ENCODE measurements around the gene UBQLN4.

Gene UBQLN4

GRCh38 chr1:156001021-156001661 is 52.5 kb downstream of the UBQLN4 start:
- no peaks in the 10 kb centered on the region for H3K27me3 ChIP-seq (ENCODE audit: insufficient read depth, low read length, poor library complexity)
- H3K4me3 ChIP-seq (ENCODE audit: low read depth in 1 of 2, low read length in 2 of 2) = no peak overlapping the region
- H3K4me1 ChIP-seq (ENCODE audit: insufficient read depth, low read length) = peaks cover 8% of the 10 kb centered on the region
- H3K9ac ChIP-seq (ENCODE audit: low read depth, low read length) = no peak overlapping the region
- DNase-seq (no peak), ATAC-seq (ENCODE audit: insufficient read depth, low read depth) (no peak)
- no peak for TF ChIP-seq EZH2 (IDR thresholded peaks at IDR 0.05; ENCODE audit: borderline replicate concordance, low read depth, low read length, severe bottlenecking)
- no peak for TF ChIP-seq CTCF (IDR thresholded peaks at IDR 0.05; ENCODE audit: borderline replicate concordance, extremely low read depth, low read length, poor library complexity, severe bottlenecking)
- no peaks in the 10 kb centered on the region for H3K36me3 ChIP-seq (ENCODE audit: insufficient read depth, low read length)
- no peaks in the 10 kb centered on the region for H3K79me2 ChIP-seq (ENCODE audit: insufficient read depth, low read length)
- no peaks in the 10 kb centered on the region for H4K20me1 ChIP-seq (ENCODE audit: insufficient read depth, low read length)
- H3K4me2 ChIP-seq (ENCODE audit: insufficient read depth, low read length) = no peak overlapping the region
- H3K27ac ChIP-seq (ENCODE audit: low read length) = no peak overlapping the region
- no peaks in the 10 kb centered on the region for H3K9me3 ChIP-seq (ENCODE audit: insufficient read depth, low read length, severe bottlenecking)
- H2AFZ ChIP-seq (ENCODE audit: low read depth, low read length) = no peak overlapping the region

- TF ChIP-seq CTCF (IDR thresholded peaks at IDR 0.05; ENCODE audit: borderline replicate concordance, extremely low read depth, low read length, poor library complexity, severe bottlenecking) (no peak), EZH2 (IDR thresholded peaks at IDR 0.05; ENCODE audit: borderline replicate concordance, low read depth, low read length, severe bottlenecking) (no peak)
- no peak overlapping the region for H3K4me2 ChIP-seq (ENCODE audit: insufficient read depth, low read length)
- H3K27me3 ChIP-seq (ENCODE audit: insufficient read depth, low read length, poor library complexity) = no peaks in the 10 kb centered on the region
- ATAC-seq (ENCODE audit: insufficient read depth, low read depth) = no peak
- H3K79me2 ChIP-seq (ENCODE audit: insufficient read depth, low read length) = no peaks in the 10 kb centered on the region
- no peak overlapping the region for H3K4me3 ChIP-seq (ENCODE audit: low read depth in 1 of 2, low read length in 2 of 2)
- no peaks in the 10 kb centered on the region for H3K9me3 ChIP-seq (ENCODE audit: insufficient read depth, low read length, severe bottlenecking)
- no peak overlapping the region for H3K9ac ChIP-seq (ENCODE audit: low read depth, low read length)
- no peak overlapping the region for H2AFZ ChIP-seq (ENCODE audit: low read depth, low read length)
- no peaks in the 10 kb centered on the region for H3K36me3 ChIP-seq (ENCODE audit: insufficient read depth, low read length)
- peaks cover 3% of the 10 kb centered on the region for H3K4me1 ChIP-seq (ENCODE audit: insufficient read depth, low read length)
- H4K20me1 ChIP-seq (ENCODE audit: insufficient read depth, low read length) = no peaks in the 10 kb centered on the region
- no peak for DNase-seq
- no peak overlapping the region for H3K27ac ChIP-seq (ENCODE audit: low read length)
Observed at GRCh38 chr1:155999964-156000363, 53.6 kb downstream of the UBQLN4 start.

GRCh38 chr1:155996166-155996565 is 57.4 kb downstream of the UBQLN4 start:
- no peak for ATAC-seq (ENCODE audit: insufficient read depth, low read depth)
- H3K4me2 ChIP-seq (ENCODE audit: insufficient read depth, low read length) = no peak overlapping the region
- no peak for TF ChIP-seq CTCF (IDR thresholded peaks at IDR 0.05; ENCODE audit: borderline replicate concordance, extremely low read depth, low read length, poor library complexity, severe bottlenecking)
- TF ChIP-seq EZH2 (IDR thresholded peaks at IDR 0.05; ENCODE audit: borderline replicate concordance, low read depth, low read length, severe bottlenecking) = no peak
- no peak overlapping the region for H2AFZ ChIP-seq (ENCODE audit: low read depth, low read length)
- H3K4me1 ChIP-seq (ENCODE audit: insufficient read depth, low read length) = no peaks in the 10 kb centered on the region
- H3K4me3 ChIP-seq (ENCODE audit: low read depth in 1 of 2, low read length in 2 of 2) = no peak overlapping the region
- no peaks in the 10 kb centered on the region for H3K9me3 ChIP-seq (ENCODE audit: insufficient read depth, low read length, severe bottlenecking)
- H3K79me2 ChIP-seq (ENCODE audit: insufficient read depth, low read length) = no peaks in the 10 kb centered on the region
- H3K27me3 ChIP-seq (ENCODE audit: insufficient read depth, low read length, poor library complexity) = no peaks in the 10 kb centered on the region
- no peaks in the 10 kb centered on the region for H3K36me3 ChIP-seq (ENCODE audit: insufficient read depth, low read length)
- DNase-seq = no peak
- H3K9ac ChIP-seq (ENCODE audit: low read depth, low read length) = no peak overlapping the region
- H3K27ac ChIP-seq (ENCODE audit: low read length) = no peak overlapping the region
- no peaks in the 10 kb centered on the region for H4K20me1 ChIP-seq (ENCODE audit: insufficient read depth, low read length)

Measured in DND-41 (cell line).